H9 (cell line): ENCODE measurements around the gene ASIC4. TPM values are rescaled to one million over a fixed set of nuclear protein-coding genes. Genes with fewer than 3 reads are reported as not detected.

Experiments used
- DNase-seq: peaks from one replicate; pipeline ENCODE4 v3.0.0-alpha.2; 2017
- H2AFZ ChIP-seq: one replicate; pipeline ENCODE4 v1.6.1; 2013; ENCODE audit warnings: mild to moderate bottlenecking, low read length, control low read depth, moderate library complexity
- H2AK5ac ChIP-seq: 2 replicates; pipeline ENCODE4 v1.6.1; 2013; ENCODE audit warnings: low read length, control low read depth, mixed read lengths; ENCODE audit not compliant: insufficient read length
- H2BK120ac ChIP-seq: one replicate; pipeline ENCODE4 v1.6.1; 2013; ENCODE audit warnings: low read depth, mild to moderate bottlenecking, low read length, control low read depth, inconsistent platforms; ENCODE audit not compliant: poor library complexity, severe bottlenecking
- H2BK12ac ChIP-seq: 2 replicates; pipeline ENCODE4 v1.6.1; 2013; ENCODE audit warnings: low read length, control low read depth, mixed read lengths, low read depth; ENCODE audit not compliant: insufficient read length
- H2BK15ac ChIP-seq: 2 replicates; pipeline ENCODE4 v1.6.1; 2013; ENCODE audit warnings: low read depth, low read length, control low read depth
- H2BK20ac ChIP-seq: one replicate; pipeline ENCODE4 v1.6.1; 2013; ENCODE audit warnings: low read depth, mild to moderate bottlenecking, low read length, control low read depth, inconsistent platforms; ENCODE audit not compliant: poor library complexity, severe bottlenecking
- H2BK5ac ChIP-seq: 2 replicates; pipeline ENCODE4 v1.6.1; 2013; ENCODE audit warnings: low read length, control low read depth, mixed read lengths; ENCODE audit not compliant: insufficient read length
- H3K14ac ChIP-seq: 2 replicates; pipeline ENCODE4 v1.6.1; 2013; ENCODE audit warnings: low read length, control low read depth; ENCODE audit not compliant: insufficient read depth
- H3K18ac ChIP-seq: 2 replicates; pipeline ENCODE4 v1.6.1; 2013; ENCODE audit warnings: low read depth, mild to moderate bottlenecking, mixed read lengths, low read length, control low read depth; ENCODE audit not compliant: insufficient read length
- H3K23ac ChIP-seq: 2 replicates; pipeline ENCODE4 v1.6.1; 2013; ENCODE audit warnings: low read length, control low read depth, mixed read lengths, low read depth; ENCODE audit not compliant: insufficient read length
- H3K23me2 ChIP-seq: 2 replicates; pipeline ENCODE4 v1.6.1; 2013; ENCODE audit warnings: low read depth, mild to moderate bottlenecking, mixed read lengths, low read length, control low read depth; ENCODE audit not compliant: insufficient read length, poor library complexity, severe bottlenecking
- H3K27ac ChIP-seq: 2 replicates; pipeline ENCODE4 v1.5.1; 2013; ENCODE audit warnings: low read length, control low read depth, mixed read lengths, low read depth; ENCODE audit not compliant: insufficient read length
- H3K27me3 ChIP-seq: 2 replicates; pipeline ENCODE4 v1.6.1; 2013; ENCODE audit warnings: low read length, control low read depth, inconsistent platforms; ENCODE audit not compliant: insufficient read depth
- H3K4ac ChIP-seq: 2 replicates; pipeline ENCODE4 v1.6.1; 2013; ENCODE audit warnings: low read depth, mild to moderate bottlenecking, control low read depth, inconsistent platforms, low read length, moderate library complexity
- H3K4me1 ChIP-seq: 2 replicates; pipeline ENCODE4 v1.6.1; 2013; ENCODE audit warnings: low read length, control low read depth, inconsistent platforms; ENCODE audit not compliant: insufficient read depth
- H3K4me2 ChIP-seq: 2 replicates; pipeline ENCODE4 v1.6.1; 2013; ENCODE audit warnings: low read length, control low read depth, mixed read lengths; ENCODE audit not compliant: insufficient read length, insufficient read depth
- H3K56ac ChIP-seq: 2 replicates; pipeline ENCODE4 v1.6.1; 2013; ENCODE audit warnings: low read depth, mild to moderate bottlenecking, mixed read lengths, low read length, control low read depth; ENCODE audit not compliant: insufficient read length
- H3K79me1 ChIP-seq: 2 replicates; pipeline ENCODE4 v1.6.1; 2013; ENCODE audit warnings: low read depth, mild to moderate bottlenecking, moderate library complexity, low read length, control low read depth, inconsistent platforms; ENCODE audit not compliant: insufficient read depth, poor library complexity, severe bottlenecking
- H3K79me2 ChIP-seq: 2 replicates; pipeline ENCODE4 v1.6.1; 2013; ENCODE audit warnings: low read length, control low read depth, inconsistent platforms; ENCODE audit not compliant: insufficient read depth
- H3K9ac ChIP-seq: 2 replicates; pipeline ENCODE4 v1.6.1; 2013; ENCODE audit warnings: low read length, control low read depth, mixed read lengths; ENCODE audit not compliant: insufficient read length; ENCODE audit errors: extremely low read depth
- H3K9me3 ChIP-seq: one replicate; pipeline ENCODE4 v1.6.1; 2013; ENCODE audit warnings: low read depth, low read length, inconsistent platforms; ENCODE audit not compliant: control insufficient read depth
- H3T11ph ChIP-seq: one replicate; pipeline ENCODE4 v1.6.1; 2013; ENCODE audit warnings: mild to moderate bottlenecking, low read length, control low read depth, inconsistent platforms
- H4K20me1 ChIP-seq: one replicate; pipeline ENCODE4 v1.6.1; 2013; ENCODE audit not compliant: control insufficient read depth, insufficient read length, insufficient read depth
- H4K5ac ChIP-seq: 2 replicates; pipeline ENCODE4 v1.6.1; 2013; ENCODE audit warnings: low read depth, mild to moderate bottlenecking, mixed read lengths, low read length, control low read depth; ENCODE audit not compliant: insufficient read length
- H4K8ac ChIP-seq: replicated peaks from 2 replicates; pipeline ENCODE4 v1.6.1; 2013; ENCODE audit warnings: low read length, control low read depth, mixed read lengths, low read depth; ENCODE audit not compliant: insufficient read length
- H4K91ac ChIP-seq: 2 replicates; pipeline ENCODE4 v1.6.1; 2013; ENCODE audit warnings: low read depth, mild to moderate bottlenecking, moderate library complexity, mixed read lengths, low read length, control low read depth; ENCODE audit not compliant: insufficient read length
- H3K27ac Mint-ChIP-seq, 3 experiments: 2 replicates in 2 of 3; 3 replicates in 1 of 3; pipeline ENCODE4 v1.8.0; 2020 to 2021; ENCODE audit warnings: mixed read lengths in 3 of 3, mild to moderate bottlenecking in 1 of 3, moderate library complexity in 1 of 3
- H3K27me3 Mint-ChIP-seq: 2 replicates; pipeline ENCODE4 v1.8.0; 2021; ENCODE audit warnings: low read depth, mild to moderate bottlenecking, moderate library complexity, mixed read lengths
- H3K36me3 Mint-ChIP-seq, 3 experiments: 2 replicates in 2 of 3; 3 replicates in 1 of 3; pipeline ENCODE4 v1.8.0; 2020 to 2021; ENCODE audit warnings: low read depth in 3 of 3, mixed read lengths in 3 of 3; ENCODE audit not compliant: insufficient read depth in 1 of 3
- H3K4me1 Mint-ChIP-seq, 2 experiments: 2 replicates each; pipeline ENCODE4 v1.8.0; 2020; ENCODE audit warnings: mixed read lengths in 2 of 2
- H3K4me3 Mint-ChIP-seq, 2 experiments: 2 replicates in 1 of 2; 3 replicates in 1 of 2; pipeline ENCODE4 v1.8.0; 2020 to 2021; ENCODE audit warnings: mild to moderate bottlenecking in 2 of 2, mixed read lengths in 2 of 2, moderate library complexity in 1 of 2
- H3K9me3 Mint-ChIP-seq, 2 experiments: 2 replicates in 1 of 2; 3 replicates in 1 of 2; pipeline ENCODE4 v1.8.0; 2020; ENCODE audit warnings: mild to moderate bottlenecking in 2 of 2, mixed read lengths in 2 of 2, moderate library complexity in 1 of 2
- CTCF ChIP-seq: fragments of 200-600 bp; sonication (generic); conservative IDR thresholded peaks from 3 replicates; pipeline ENCODE4 v1.8.0; 2021; ENCODE audit warnings: antibody characterized with exemption, mild to moderate bottlenecking
- WGBS: extraction: QIAGEN DNeasy Blood & Tissue Kit; methylation state at CpG from one replicate; pipeline ENCODE4 v1.1.7; 2013; ENCODE audit warnings: missing lambda C conversion rate, low lambda C conversion rate, mixed read lengths; ENCODE audit not compliant: insufficient read length; ENCODE audit errors: extremely low coverage; 5-methylcytosine and 5-hydroxymethylcytosine counted together
- total RNA-seq: library from RNA; stranded (reverse); gene quantifications from 2 replicates; pipeline ENCODE4 v1.2.1, GENCODE V29; 2021

ASIC4 gene
- total RNA-seq, 1 experiment from 2014 or later = 0.37 TPM

DNA sequence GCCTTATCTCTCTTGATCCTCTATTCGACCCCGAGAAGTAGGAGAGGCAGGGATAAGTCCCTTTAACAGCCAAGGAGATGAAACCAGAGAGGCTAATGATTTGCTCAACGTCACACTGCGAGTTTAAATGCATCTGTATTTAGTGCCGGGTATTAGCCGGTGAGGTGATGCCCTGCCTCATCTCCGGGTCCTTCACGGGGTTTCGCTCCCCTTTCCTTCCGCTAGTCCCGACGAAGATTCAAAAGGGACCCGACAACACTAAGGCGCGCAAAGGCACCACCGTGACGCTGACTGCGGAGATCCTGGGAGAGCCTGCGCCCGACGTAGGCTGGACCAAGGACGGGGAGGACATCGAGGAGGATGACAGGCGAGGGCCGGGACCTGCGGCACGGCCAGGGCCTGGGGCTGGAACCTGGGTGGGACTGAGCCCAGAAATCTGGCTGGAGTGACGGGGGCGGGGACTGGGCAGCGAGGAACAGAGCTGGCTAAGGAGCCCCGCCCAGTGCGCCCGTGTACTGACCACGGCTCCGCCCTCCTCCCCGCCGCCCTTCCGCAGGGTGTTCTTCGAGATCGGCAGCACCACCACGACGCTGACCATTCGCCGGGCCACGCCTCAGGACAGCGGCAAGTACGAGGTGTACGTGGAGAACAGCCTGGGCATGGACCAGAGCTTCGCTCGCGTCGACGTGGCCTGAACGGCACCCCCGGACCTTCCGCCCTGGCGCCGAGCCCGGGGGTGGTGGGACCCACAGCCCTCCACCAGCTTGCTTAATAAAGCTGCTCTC, 16.6 kb upstream of the ASIC4 start:
- WGBS = no CpG with 5 or more reads among the region's 59 CpGs
- TF ChIP-seq CTCF = no peak
- Histone ChIP-seq H2AFZ (no peak overlapping the region), H2AK5ac (no peak overlapping the region), H3K4me2 (peak overlapping the region; percentile 77), H3K9ac (no peak overlapping the region), H4K5ac (no peak overlapping the region), H3K14ac (no peak overlapping the region), H4K20me1 (peaks cover 5% of the 10 kb centered on the region), H2BK20ac (no peak overlapping the region), H3K9me3 (no peaks in the 10 kb centered on the region), H3K23ac (no peak overlapping the region), H3T11ph (no peak overlapping the region), H3K18ac (no peak overlapping the region), H3K27ac (no peak overlapping the region), H3K56ac (no peak overlapping the region), H3K27me3 (peaks cover 15% of the 10 kb centered on the region; the same call in 1 of the 2 replicates), H2BK120ac (no peak overlapping the region), H3K79me1 (no peaks in the 10 kb centered on the region), H2BK5ac (no peak overlapping the region), H3K79me2 (no peaks in the 10 kb centered on the region), H2BK12ac (no peak overlapping the region), H3K23me2 (peaks cover 24% of the 10 kb centered on the region), H4K91ac (no peak overlapping the region), H4K8ac (no peak overlapping the region), H3K4ac (no peak overlapping the region), H3K4me1 (peaks cover 12% of the 10 kb centered on the region; the same call in 1 of the 2 replicates), H2BK15ac (no peak overlapping the region)
- peak; percentile 76 for DNase-seq
- peak overlapping the region; percentile 81 to 96 for H3K4me3 Mint-ChIP-seq
- H3K4me1 Mint-ChIP-seq = peaks cover 39 to 56% of the 10 kb centered on the region in 2 experiments
- H3K36me3 Mint-ChIP-seq = peaks cover 0 to 2% (median 0%) of the 10 kb centered on the region in 3 experiments; a peak in 3 of 7 replicates
- H3K27ac Mint-ChIP-seq = no peak overlapping the region; a peak in 1 of 7 replicates
- H3K27me3 Mint-ChIP-seq = peaks cover 50% of the 10 kb centered on the region
- H3K9me3 Mint-ChIP-seq = no peaks in the 10 kb centered on the region; a peak in 1 of 5 replicates
